CD4-positive, alpha-beta T cell treated with Interleukin-2 at 100 ng/mL for 4 hours (primary cell): Measurements from ENCODE around the gene CCND1.
A peak's percentile ranks its signal among the peaks of the same experiment; 100 is the strongest.
"Not testable (repeated sequence)": the region's sequence is repeated elsewhere in the genome, so short reads cannot be mapped to it uniquely, and the experiment has no call there.

Source experiments
- DNase-seq: peaks from one replicate; pipeline ENCODE4 v3.0.0-alpha.2; 2020; ENCODE audit warnings: low spot score

CCND1 gene

GRCh38 chr11:69666752-69667536, 26.0 kb downstream of the CCND1 start:
- DNase-seq: no peak

- DNase-seq: no peak
These were observed 27.0 kb downstream of the CCND1 start for GRCh38 chr11:69667619-69668604.

DNA sequence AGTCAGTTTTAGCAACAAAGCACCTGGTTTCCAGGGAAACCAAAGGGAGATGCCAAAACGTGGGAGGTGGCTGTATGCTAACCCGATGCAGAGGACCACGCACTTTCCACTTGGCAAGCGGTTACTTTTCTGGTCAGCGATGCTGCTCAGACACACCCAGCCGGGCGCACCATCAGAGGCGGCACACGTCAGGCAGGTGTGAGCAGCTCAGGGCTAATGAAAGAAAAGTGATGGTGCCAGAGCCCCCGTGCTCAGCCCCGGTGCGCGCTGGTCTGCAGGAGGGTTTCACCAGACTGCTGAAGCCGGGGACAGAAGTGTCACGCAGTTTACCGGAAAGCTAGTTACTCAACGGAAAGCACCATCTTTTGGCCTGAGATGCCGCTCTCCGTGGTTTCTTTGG, 28.5 kb downstream of the CCND1 start:
- no peak for DNase-seq

DNA sequence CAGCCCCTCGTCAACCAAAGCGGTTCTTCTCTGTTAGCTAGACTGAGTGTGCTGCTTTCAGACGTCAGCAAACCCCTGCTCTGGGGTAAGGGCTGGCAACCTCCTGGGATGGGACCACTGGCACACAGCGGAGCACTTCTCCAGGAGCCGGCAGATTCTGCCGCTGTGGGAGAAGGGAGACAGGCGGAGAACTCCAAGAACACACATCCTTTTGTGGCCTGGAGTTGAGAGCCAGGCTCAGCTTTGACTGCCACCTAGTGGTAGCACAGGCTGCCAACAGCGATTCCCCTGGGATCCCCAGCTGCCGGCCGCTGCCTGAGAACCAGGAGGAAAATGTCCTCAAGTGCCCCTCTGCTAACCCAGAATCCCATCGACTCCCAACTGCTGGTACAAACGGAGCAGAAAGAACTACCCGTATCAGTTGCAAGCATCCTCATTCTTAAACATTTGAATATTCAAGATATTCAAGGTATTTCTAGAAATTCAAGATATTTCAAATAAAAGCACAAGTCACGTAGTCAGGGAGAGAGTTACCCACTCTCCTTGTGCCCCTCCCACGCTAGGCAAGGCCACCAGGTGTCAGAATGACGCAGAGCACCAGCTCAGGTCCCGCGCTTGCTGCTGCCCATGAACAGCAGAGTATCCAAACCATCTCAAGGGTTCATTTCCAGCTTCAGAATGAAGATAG, 29.3 kb downstream of the CCND1 start:
- peak; percentile 58 for DNase-seq

GRCh38 chr11:69671734-69672465, 30.9 kb downstream of the CCND1 start:
- DNase-seq: no peak

DNA sequence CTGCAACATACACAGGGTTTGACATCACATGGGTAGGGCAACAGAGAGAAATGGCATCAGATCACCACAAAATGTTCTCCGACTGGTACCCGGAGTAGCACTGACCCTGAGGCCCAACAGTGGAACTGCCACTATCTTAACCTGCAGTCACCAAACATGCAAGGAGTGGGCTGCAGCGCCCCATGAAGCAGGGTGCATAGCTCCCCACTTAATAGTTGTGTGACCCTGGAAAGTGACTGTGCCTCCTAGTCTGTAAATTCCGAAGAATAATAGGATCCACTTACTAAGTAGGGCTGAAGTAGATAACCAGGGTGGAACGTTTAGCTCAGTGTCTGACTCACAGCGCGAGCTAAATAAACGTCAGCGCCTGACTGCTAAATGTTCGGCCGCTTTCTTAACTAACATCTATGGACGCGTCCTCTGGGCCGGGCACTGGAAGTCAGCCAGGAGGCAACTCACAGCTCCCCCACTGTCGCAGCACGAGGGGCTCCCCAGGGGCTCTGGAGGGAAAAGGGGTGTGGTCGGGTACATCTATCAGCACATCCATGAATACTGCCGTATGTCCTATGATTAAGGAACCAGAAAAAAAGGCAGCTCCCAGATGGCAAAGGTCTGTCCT, 33.4 kb downstream of the CCND1 start:
- DNase-seq: peak; percentile 5

DNA sequence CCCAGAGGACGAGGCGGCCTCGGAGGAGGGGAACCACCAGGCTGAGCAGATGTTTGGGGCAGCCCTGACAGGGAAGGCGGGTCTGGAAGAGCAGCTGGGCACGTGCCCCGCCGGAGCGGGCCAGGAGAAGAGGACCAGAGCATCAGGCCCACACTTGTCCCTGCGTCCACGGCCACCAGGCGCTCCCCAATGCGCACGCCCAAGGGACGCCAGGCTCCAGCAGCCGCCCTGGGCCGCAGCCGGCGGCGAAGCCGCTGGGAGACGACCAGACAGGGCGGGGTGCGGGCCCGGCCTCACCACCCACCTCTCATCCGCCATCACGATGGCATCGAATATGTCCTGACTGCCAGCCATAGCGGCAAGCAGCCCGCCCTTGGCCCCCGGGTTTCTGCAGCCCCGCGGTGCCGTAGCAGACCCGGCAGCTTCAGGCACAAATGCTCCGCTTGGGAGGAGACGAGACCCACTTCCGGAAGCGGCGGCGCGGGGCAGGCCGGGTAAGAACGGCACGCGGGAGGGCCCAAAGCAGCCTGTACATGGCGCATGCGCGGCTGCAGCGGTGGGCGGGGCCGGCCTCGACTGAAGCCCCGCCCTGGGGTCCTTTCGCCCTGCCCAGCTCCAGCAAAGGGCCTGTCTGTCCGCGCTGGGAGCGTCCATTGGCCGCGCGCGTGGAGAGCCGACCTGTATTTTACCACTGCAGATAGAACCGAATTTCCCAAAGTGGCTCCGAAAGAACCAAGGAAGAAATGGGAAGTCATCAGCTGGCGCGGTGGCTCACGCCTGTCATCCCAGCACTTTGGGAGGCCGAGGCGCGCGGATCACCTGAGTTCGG, 34.1 kb downstream of the CCND1 start, which contains the start of gene LTO1:
Gene LTO1 (minus strand): TSS at position 468 of the 829 bp plus-strand sequence. CDS start 114 bp downstream, at position 354.
- DNase-seq: peak; percentile 93

DNA sequence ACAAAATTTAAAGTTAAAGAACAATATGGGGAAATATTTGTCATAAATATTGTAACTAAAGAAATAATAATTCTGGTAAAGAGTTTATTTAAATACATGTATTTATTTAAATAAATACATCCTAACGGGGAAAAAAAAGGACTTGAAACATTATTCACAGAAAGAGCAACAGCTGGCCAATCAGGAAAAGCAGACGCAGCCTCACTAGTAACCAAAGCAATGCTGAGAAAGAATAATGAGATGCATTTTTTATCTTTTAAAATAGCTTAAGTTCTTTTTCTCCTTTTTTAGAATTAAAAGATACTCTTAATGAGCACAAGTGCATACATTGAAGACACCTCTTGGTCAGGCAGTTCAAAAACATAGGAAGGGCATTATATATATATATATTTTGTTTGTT, 36.8 kb downstream of the CCND1 start:
- DNase-seq: no peak

- no peak for DNase-seq
These were observed 39.7 kb downstream of the CCND1 start for GRCh38 chr11:69680688-69681087.

- no peak for DNase-seq
These were observed 41.3 kb downstream of the CCND1 start for GRCh38 chr11:69682221-69682620.

DNA sequence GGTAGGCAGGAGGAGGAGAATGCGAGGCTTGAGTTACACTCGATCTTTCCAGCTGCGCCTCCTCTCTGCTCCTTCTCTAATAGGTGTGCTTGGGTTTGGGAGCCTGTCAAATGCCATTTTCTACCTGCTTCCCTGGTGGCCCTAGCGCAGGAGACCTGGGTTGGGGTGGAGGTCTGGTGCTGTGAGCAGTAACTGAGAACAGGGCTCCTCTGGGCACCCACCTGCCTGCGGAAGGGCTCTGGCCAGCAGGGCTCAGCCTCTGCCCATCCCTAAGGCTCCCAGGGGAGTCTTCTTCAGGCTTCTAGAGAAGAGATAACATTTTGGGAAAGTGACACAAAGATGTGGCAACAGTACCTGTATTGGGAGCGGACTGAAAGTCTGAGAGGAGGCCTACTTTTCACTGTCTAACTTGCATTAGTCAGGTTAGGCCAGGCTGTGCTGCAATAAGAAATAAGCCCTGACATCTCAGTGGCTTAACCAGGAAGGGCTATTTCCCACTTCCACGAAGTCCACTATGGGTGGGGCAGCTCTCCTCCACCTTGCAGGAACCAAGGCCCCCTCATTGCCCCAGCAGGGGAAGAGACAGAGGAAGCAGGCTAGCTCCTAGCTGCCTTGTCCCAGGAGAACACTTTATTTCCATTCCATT, 41.8 kb downstream of the CCND1 start:
- no peak for DNase-seq

- no peak for DNase-seq
These were observed 42.9 kb downstream of the CCND1 start for GRCh38 chr11:69683764-69684333.

DNA sequence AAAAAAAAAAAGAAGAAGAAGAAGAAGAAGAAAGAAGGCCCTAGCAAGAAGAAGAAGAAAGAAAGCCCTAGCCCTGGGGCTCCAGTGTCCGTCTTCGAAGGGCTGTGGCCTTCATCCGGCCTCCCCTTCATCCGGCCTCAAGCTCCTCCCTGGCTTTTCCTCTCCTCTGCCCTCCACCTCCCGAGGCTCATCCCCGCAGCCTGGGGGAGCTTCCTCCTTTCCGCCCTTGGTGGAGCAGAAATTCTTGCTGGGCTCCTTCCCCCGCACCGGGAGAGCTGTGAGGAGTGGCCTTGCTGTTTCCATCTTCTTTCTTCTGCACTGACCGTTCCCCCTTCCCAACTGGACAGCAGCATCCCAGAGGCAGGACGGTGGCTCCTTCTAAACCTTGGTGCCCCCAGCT, 43.7 kb downstream of the CCND1 start:
- no peak for DNase-seq

- no peak for DNase-seq
These were observed 44.4 kb downstream of the CCND1 start for GRCh38 chr11:69685348-69685747.

DNA sequence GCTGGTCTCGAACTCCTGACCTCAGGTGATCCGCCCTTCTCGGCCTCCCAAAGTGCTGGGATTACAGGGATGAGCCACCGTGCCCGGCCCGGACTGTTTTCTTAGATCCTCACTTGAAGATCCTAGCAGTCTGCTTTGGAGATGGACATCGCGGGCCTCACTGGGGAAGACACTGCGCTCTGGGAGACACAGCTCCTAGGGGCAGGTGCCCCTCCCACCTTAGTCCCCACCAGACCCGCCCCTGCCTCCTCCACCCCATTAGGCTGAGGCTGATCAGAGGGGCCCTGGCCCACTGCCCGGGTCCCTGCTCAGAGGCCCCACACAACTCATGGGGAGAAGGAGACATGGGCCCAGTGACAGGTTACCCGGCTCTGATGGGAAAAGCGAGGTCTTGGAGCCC, 45.5 kb downstream of the CCND1 start:
- no peak for DNase-seq

DNA sequence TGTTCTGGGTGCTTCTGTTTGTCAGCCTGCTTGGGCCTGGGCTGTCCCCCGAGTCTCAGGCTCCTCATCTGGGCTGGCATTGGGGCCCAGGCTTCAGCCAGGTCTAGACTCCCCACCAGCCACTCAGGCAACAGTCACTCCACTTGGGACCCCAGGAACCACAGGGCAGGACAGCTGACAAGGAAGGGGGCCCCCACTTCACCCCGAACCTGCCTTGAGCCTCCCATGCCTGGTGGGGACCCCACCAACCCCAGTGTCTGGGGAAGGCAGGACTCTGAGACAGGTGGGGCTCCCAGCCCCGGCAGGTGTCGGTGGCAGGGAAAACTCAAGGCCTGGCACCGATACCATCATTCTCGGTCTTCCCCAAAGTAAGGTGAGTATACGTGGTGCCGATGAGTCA, 45.9 kb downstream of the CCND1 start:
- no peak for DNase-seq

- DNase-seq: not testable (repeated sequence)
These were observed 47.2 kb downstream of the CCND1 start for GRCh38 chr11:69687969-69688771.
